NT2/D1 (cell line): ENCODE results near the gene NTRK2.

Source experiments
- SUZ12 ChIP-seq: IDR thresholded peaks from 2 replicates; pipeline ENCODE4 v1.6.1; 2011; ENCODE audit not compliant: insufficient read length, insufficient read depth; ENCODE audit errors: extremely low read depth
- YY1 ChIP-seq: IDR thresholded peaks from 2 replicates; pipeline ENCODE4 v1.6.1; 2011; ENCODE audit not compliant: insufficient read length, insufficient read depth

- no peak for TF ChIP-seq YY1
- TF ChIP-seq SUZ12, result no peak
Measured at GRCh38 chr9:84879631-84880030, 210.1 kb downstream of the NTRK2 start.
